ENCODE measurements around the gene NOL9.
"Not testable (repeated sequence)": the region's sequence is repeated elsewhere in the genome, so short reads cannot be mapped to it uniquely, and the experiment has no call there.

NOL9 gene

GRCh38 chr1:6570987-6571386 is 16.7 kb upstream of the NOL9 start:
- no peak for DNase-seq

- no peak for DNase-seq
Measured at GRCh38 chr1:6570100-6570499, 15.8 kb upstream of the NOL9 start.

- DNase-seq = no peak
Measured at GRCh38 chr1:6569033-6569432, 14.7 kb upstream of the NOL9 start.

- no peak for DNase-seq
Measured at GRCh38 chr1:6560267-6560666, 6.0 kb upstream of the NOL9 start.

- not testable (repeated sequence) for DNase-seq
Measured at GRCh38 chr1:6559161-6559560, 4.8 kb upstream of the NOL9 start.

GRCh38 chr1:6557597-6557996 is 3.3 kb upstream of the NOL9 start:
- no peak for DNase-seq

- peak in 1 of 2 donors; percentile 42 for DNase-seq
Measured at GRCh38 chr1:6554907-6555778, 830 bp upstream of the NOL9 start, which contains the start of gene TAS1R1. Gene TAS1R1, plus strand, starts transcription at chr1:6555307. Its CDS starts 67 bp downstream, at chr1:6555374.

- DNase-seq = no peak
Measured at GRCh38 chr1:6547301-6547700, 7.0 kb downstream of the NOL9 start.

GRCh38 chr1:6546326-6546725 is 8.0 kb downstream of the NOL9 start:
- no peak for DNase-seq

GRCh38 chr1:6545276-6546112 is 8.8 kb downstream of the NOL9 start:
- no peak for DNase-seq

GRCh38 chr1:6544831-6545230 is 9.5 kb downstream of the NOL9 start:
- no peak for DNase-seq

GRCh38 chr1:6538956-6539355 is 15.4 kb downstream of the NOL9 start:
- no peak for DNase-seq

- no peak for DNase-seq
Measured at GRCh38 chr1:6536291-6536690, 18.0 kb downstream of the NOL9 start.

- no peak for DNase-seq
Measured at GRCh38 chr1:6535214-6535613, 19.1 kb downstream of the NOL9 start.

- no peak for DNase-seq
Measured at GRCh38 chr1:6534248-6534822, 20.0 kb downstream of the NOL9 start.

- DNase-seq = no peak
Measured at GRCh38 chr1:6531996-6532395, 22.3 kb downstream of the NOL9 start.

- no peak for DNase-seq
Measured at GRCh38 chr1:6530504-6531160, 23.7 kb downstream of the NOL9 start.

- no peak for DNase-seq
Measured at GRCh38 chr1:6528492-6528891, 25.8 kb downstream of the NOL9 start.

- DNase-seq = no peak
Measured at GRCh38 chr1:6526316-6526715, 28.0 kb downstream of the NOL9 start.

GRCh38 chr1:6523566-6523965 is 30.7 kb downstream of the NOL9 start:
- no peak for DNase-seq

- no peak for DNase-seq
Measured at GRCh38 chr1:6521536-6521935, 32.8 kb downstream of the NOL9 start.

- peak; percentile 66 to 74 for DNase-seq
Measured at GRCh38 chr1:6519935-6520671, 34.2 kb downstream of the NOL9 start.
